Smooth muscle cell (in vitro differentiated cells): ENCODE results near the gene MAPKAPK5. TPM values are rescaled to one million over a fixed set of nuclear protein-coding genes. Genes with fewer than 3 reads are reported as not detected.
"Not testable (repeated sequence)": the region's sequence is repeated elsewhere in the genome, so short reads cannot be mapped to it uniquely, and the experiment has no call there.

Experiments
- DNase-seq: peaks from one replicate; lab custom pipeline; 2025; ENCODE audit not compliant: unreplicated experiment; lab: John Stamatoyannopoulos, UW
- H2AFZ ChIP-seq: fragments of 200-600 bp; sonication (generic); 2 replicates; pipeline ENCODE4 v1.6.0; 2016; ENCODE audit warnings: antibody characterized with exemption, low read depth, mild to moderate bottlenecking
- H3F3A ChIP-seq: fragments of 200-600 bp; sonication (generic); 2 replicates; pipeline ENCODE4 v1.6.0; 2017; ENCODE audit warnings: antibody characterized with exemption, low read depth
- H3K27ac ChIP-seq: fragments of 200-600 bp; sonication (generic); 2 replicates; pipeline ENCODE4 v1.5.1; 2016; ENCODE audit warnings: low read depth, mild to moderate bottlenecking
- H3K27me3 ChIP-seq: fragments of 200-600 bp; sonication (generic); 2 replicates; pipeline ENCODE4 v1.6.1; 2016; ENCODE audit warnings: low read depth, mild to moderate bottlenecking
- H3K36me3 ChIP-seq: fragments of 200-600 bp; sonication (generic); 2 replicates; pipeline ENCODE4 v1.5.1; 2016; ENCODE audit warnings: low read depth
- H3K4me1 ChIP-seq: fragments of 200-600 bp; sonication (generic); 2 replicates; pipeline ENCODE4 v1.5.1; 2016; ENCODE audit warnings: low read depth
- H3K4me2 ChIP-seq: fragments of 200-600 bp; sonication (generic); 2 replicates; pipeline ENCODE4 v1.6.0; 2016; ENCODE audit warnings: mild to moderate bottlenecking
- H3K4me3 ChIP-seq: fragments of 200-600 bp; sonication (generic); 2 replicates; pipeline ENCODE4 v1.5.1; 2016; ENCODE audit warnings: mild to moderate bottlenecking
- H3K79me2 ChIP-seq: fragments of 200-600 bp; sonication (generic); 2 replicates; pipeline ENCODE4 v1.6.0; 2016; ENCODE audit warnings: low read depth, mild to moderate bottlenecking
- H3K9ac ChIP-seq: fragments of 200-600 bp; sonication (generic); 2 replicates; pipeline ENCODE4 v1.6.0; 2016; ENCODE audit warnings: low read depth
- H3K9me3 ChIP-seq: fragments of 200-600 bp; sonication (generic); replicated peaks from 2 replicates; pipeline ENCODE4 v1.5.1; 2016; ENCODE audit warnings: low read depth
- H4K20me1 ChIP-seq: fragments of 200-600 bp; sonication (generic); 2 replicates; pipeline ENCODE4 v1.6.0; 2016; ENCODE audit warnings: low read depth
- CTCF ChIP-seq: fragments of 200-600 bp; sonication (generic); IDR thresholded peaks from 2 replicates; pipeline ENCODE4 v1.5.1; 2017; ENCODE audit warnings: borderline replicate concordance, mild to moderate bottlenecking, antibody characterized with exemption; ENCODE audit not compliant: insufficient read depth, poor library complexity, severe bottlenecking
- WGBS: methylation state at CpG from one replicate; pipeline ENCODE4 v1.1.7; 2016; ENCODE audit warnings: low lambda C conversion rate; 5-methylcytosine and 5-hydroxymethylcytosine counted together
- microRNA-seq: library from miRNA; unstranded; fragments of <30 nt; microRNA quantifications from one replicate; pipeline ENCODE4, GENCODE V29; 2016; ENCODE audit warnings: borderline number of aligned reads
- polyA plus RNA-seq: library from polyadenylated mRNA; unstranded; fragments of >200 nt; fragmentation: Nextera tagmentation; extraction: Ambion mirVana; gene quantifications from 2 replicates; pipeline ENCODE4 v1.2.1, GENCODE V29; 2016
- small RNA-seq: library from RNA; depleted of rRNA; stranded (forward); fragments of <200 nt; gene quantifications from one replicate; pipeline ENCODE3, GENCODE V24; 2014
- total RNA-seq: library from RNA; depleted of rRNA; stranded (reverse); fragments of >200 nt; gene quantifications from 2 replicates; pipeline ENCODE4 v1.2.3, GENCODE V29; 2014

The MAPKAPK5 gene
- total and polyA plus RNA-seq, 2 experiments from 2014 or later = 29.8 to 46.1 TPM

- Histone ChIP-seq H3K27ac (no peak overlapping the region), H3K4me3 (no peak overlapping the region), H3K79me2 (no peaks in the 10 kb centered on the region), H3K36me3 (no peaks in the 10 kb centered on the region), H3K4me1 (no peaks in the 10 kb centered on the region), H3F3A (no peaks in the 10 kb centered on the region), H3K27me3 (no peaks in the 10 kb centered on the region), H3K9me3 (no peaks in the 10 kb centered on the region), H4K20me1 (no peaks in the 10 kb centered on the region), H3K9ac (no peak overlapping the region), H3K4me2 (no peak overlapping the region), H2AFZ (no peak overlapping the region)
- no peak for TF ChIP-seq CTCF
- 70% methylated on average over 5 of the region's 5 CpGs for WGBS
- no peak for DNase-seq
These were observed 100.5 kb downstream of the MAPKAPK5 start for GRCh38 chr12:111942557-111942956.

- no peaks in the 10 kb centered on the region for H3K9me3 ChIP-seq
- no peak overlapping the region for H2AFZ ChIP-seq
- H3K36me3 ChIP-seq = no peaks in the 10 kb centered on the region
- H3K27me3 ChIP-seq = no peaks in the 10 kb centered on the region
- no peak for TF ChIP-seq CTCF
- no peak overlapping the region for H3K4me2 ChIP-seq
- 95% methylated on average over 1 of the region's 1 CpG for WGBS
- H3K9ac ChIP-seq = no peak overlapping the region
- no peak overlapping the region for H3K4me3 ChIP-seq
- no peaks in the 10 kb centered on the region for H3K4me1 ChIP-seq
- H4K20me1 ChIP-seq = no peaks in the 10 kb centered on the region
- no peaks in the 10 kb centered on the region for H3F3A ChIP-seq
- no peak for DNase-seq
- H3K27ac ChIP-seq = no peak overlapping the region
- no peaks in the 10 kb centered on the region for H3K79me2 ChIP-seq
These were observed 101.9 kb downstream of the MAPKAPK5 start for GRCh38 chr12:111943929-111944328.

GRCh38 chr12:111950961-111951676 lies 109.1 kb downstream of the MAPKAPK5 start:
- not testable (repeated sequence) for H3K36me3 ChIP-seq, H3K9ac ChIP-seq, H3K4me3 ChIP-seq, H4K20me1 ChIP-seq, H2AFZ ChIP-seq, H3K79me2 ChIP-seq, H3K27ac ChIP-seq, H3K4me1 ChIP-seq, H3K9me3 ChIP-seq, H3K27me3 ChIP-seq, H3K4me2 ChIP-seq, H3F3A ChIP-seq, DNase-seq
- WGBS = 92% methylated on average over 3 of the region's 3 CpGs

Small RNAs within 50 kb of the gene (microRNA-seq; reads per million reads assigned to microRNA genes)
- gene MIR6761 = not detected

Small RNAs within 50 kb of the gene (small RNA-seq; reads per million reads assigned to genes)
- not detected for gene MIR6761

Other genes starting within 250 kb of the MAPKAPK5 start
- gene ATXN2, start 242.9 kb upstream of the MAPKAPK5 start, total RNA-seq = 26.8 and 29.3 TPM in 2 replicates
- 39.6 and 46.3 TPM in 2 replicates for gene ATXN2, start 242.9 kb upstream of the MAPKAPK5 start, polyA plus RNA-seq
- 17.7 and 18.8 TPM in 2 replicates for gene BRAP, start 156.3 kb upstream of the MAPKAPK5 start, total RNA-seq
- gene BRAP, start 156.3 kb upstream of the MAPKAPK5 start, polyA plus RNA-seq = 16.4 and 20.4 TPM in 2 replicates
- gene ACAD10, start 156.2 kb upstream of the MAPKAPK5 start, total RNA-seq = 14.9 and 15.0 TPM in 2 replicates
- 13.4 and 16.6 TPM in 2 replicates for gene ACAD10, start 156.2 kb upstream of the MAPKAPK5 start, polyA plus RNA-seq
- gene ALDH2, start 75.3 kb upstream of the MAPKAPK5 start, total RNA-seq = 17.0 and 30.5 TPM in 2 replicates
- gene ALDH2, start 75.3 kb upstream of the MAPKAPK5 start, polyA plus RNA-seq = 54.6 and 75.3 TPM in 2 replicates
- 9.7 and 15.0 TPM in 2 replicates for gene TMEM116, start 170.9 kb downstream of the MAPKAPK5 start, total RNA-seq
- gene TMEM116, start 170.9 kb downstream of the MAPKAPK5 start, polyA plus RNA-seq = 5.0 and 5.7 TPM in 2 replicates
- gene ERP29, start 171.2 kb downstream of the MAPKAPK5 start, total RNA-seq = 44.2 and 53.8 TPM in 2 replicates
- 118 and 126 TPM in 2 replicates for gene ERP29, start 171.2 kb downstream of the MAPKAPK5 start, polyA plus RNA-seq